Measurements from ENCODE around the gene SPAG17.

The SPAG17 gene

DNA sequence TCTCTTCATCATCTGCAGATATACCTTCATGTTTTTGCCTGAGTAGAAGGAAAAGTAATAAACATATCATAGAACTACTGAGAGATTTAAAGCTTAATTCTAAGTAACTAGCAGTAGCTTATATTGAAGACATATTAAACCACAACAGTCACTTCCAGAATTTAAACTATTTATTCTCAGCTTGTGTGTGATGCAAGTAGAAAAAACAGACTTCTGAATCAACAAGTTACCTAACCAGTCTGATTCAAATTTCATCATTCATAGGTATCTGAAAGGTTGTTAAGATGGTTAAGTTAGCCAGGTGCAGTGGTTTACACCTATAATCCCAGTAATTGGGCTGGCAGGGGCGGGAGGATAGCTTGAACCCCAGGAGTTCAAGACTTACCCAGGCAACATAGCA is 41.9 kb downstream of the SPAG17 start:
- no peaks in the 10 kb centered on the region for H3K9me2 ChIP-seq (replicated peaks; ENCODE audit: control insufficient read depth, low read length)
- no peaks in the 10 kb centered on the region for H3K4me1 ChIP-seq (ENCODE audit: control insufficient read depth, low read length)
- no peak overlapping the region for H3K4me2 ChIP-seq (ENCODE audit: low read length)
- TF ChIP-seq CTCF (IDR thresholded peaks at IDR 0.05; ENCODE audit: low read depth, low read length, poor library complexity, severe bottlenecking), result no peak
- no peak for TF ChIP-seq EZH2phosphoT487 (IDR thresholded peaks at IDR 0.05; ENCODE audit: borderline replicate concordance, low read length)
- H3K27ac ChIP-seq (ENCODE audit: low read depth, low read length), result no peak overlapping the region
- no peaks in the 10 kb centered on the region for H3F3A ChIP-seq (ENCODE audit: control insufficient read depth, insufficient read depth)
- no peaks in the 10 kb centered on the region for H4K20me1 ChIP-seq (ENCODE audit: control insufficient read depth, insufficient read depth, low read depth, low read length)
- H3K36me3 ChIP-seq (ENCODE audit: control insufficient read depth, low read length), result no peaks in the 10 kb centered on the region
- no peaks in the 10 kb centered on the region for H3K27me3 ChIP-seq (ENCODE audit: control insufficient read depth, low read length)
- H3K9me3 ChIP-seq (ENCODE audit: control insufficient read depth, insufficient read depth, low read length), result no peaks in the 10 kb centered on the region
- H3K4me3 ChIP-seq (ENCODE audit: low read length), result no peak overlapping the region
- no peaks in the 10 kb centered on the region for H3K79me2 ChIP-seq (ENCODE audit: control insufficient read depth, low read length)

DNA sequence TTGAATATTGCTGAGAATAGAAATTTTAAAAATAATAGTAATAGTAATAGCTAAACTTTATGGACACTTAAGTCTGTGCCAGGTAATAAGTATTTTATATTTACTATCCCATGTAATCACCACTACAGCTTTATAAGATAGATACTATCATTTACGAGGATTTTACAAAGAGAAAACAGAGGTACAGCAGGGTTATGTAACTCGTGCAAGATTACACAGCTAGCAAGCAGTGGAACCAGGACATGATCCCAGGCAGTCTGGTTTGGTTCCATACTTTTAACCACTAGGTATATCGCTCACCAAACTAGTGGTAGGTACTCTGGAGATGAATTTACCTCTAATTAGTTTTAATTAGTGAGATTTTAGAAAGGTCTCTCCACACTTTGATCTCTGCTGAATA is 42.5 kb downstream of the SPAG17 start:
- Histone ChIP-seq H3F3A (ENCODE audit: control insufficient read depth, insufficient read depth) (no peaks in the 10 kb centered on the region), H3K4me1 (ENCODE audit: control insufficient read depth, low read length) (no peaks in the 10 kb centered on the region), H3K9me2 (replicated peaks; ENCODE audit: control insufficient read depth, low read length) (no peaks in the 10 kb centered on the region), H3K4me2 (ENCODE audit: low read length) (no peak overlapping the region), H3K79me2 (ENCODE audit: control insufficient read depth, low read length) (no peaks in the 10 kb centered on the region), H3K9me3 (ENCODE audit: control insufficient read depth, insufficient read depth, low read length) (no peaks in the 10 kb centered on the region), H3K27ac (ENCODE audit: low read depth, low read length) (no peak overlapping the region), H3K4me3 (ENCODE audit: low read length) (no peak overlapping the region), H3K27me3 (ENCODE audit: control insufficient read depth, low read length) (no peaks in the 10 kb centered on the region), H4K20me1 (ENCODE audit: control insufficient read depth, insufficient read depth, low read depth, low read length) (no peaks in the 10 kb centered on the region), H3K36me3 (ENCODE audit: control insufficient read depth, low read length) (no peaks in the 10 kb centered on the region)
- no peak for TF ChIP-seq EZH2phosphoT487 (IDR thresholded peaks at IDR 0.05; ENCODE audit: borderline replicate concordance, low read length)
- TF ChIP-seq CTCF (IDR thresholded peaks at IDR 0.05; ENCODE audit: low read depth, low read length, poor library complexity, severe bottlenecking), result no peak

- Histone ChIP-seq H3K4me2 (ENCODE audit: low read length) (no peak overlapping the region), H3K4me1 (ENCODE audit: control insufficient read depth, low read length) (no peaks in the 10 kb centered on the region), H3K36me3 (ENCODE audit: control insufficient read depth, low read length) (no peaks in the 10 kb centered on the region), H3K4me3 (ENCODE audit: low read length) (no peak overlapping the region), H3F3A (ENCODE audit: control insufficient read depth, insufficient read depth) (no peaks in the 10 kb centered on the region), H3K27ac (ENCODE audit: low read depth, low read length) (no peak overlapping the region), H3K27me3 (ENCODE audit: control insufficient read depth, low read length) (no peaks in the 10 kb centered on the region), H3K9me3 (ENCODE audit: control insufficient read depth, insufficient read depth, low read length) (no peaks in the 10 kb centered on the region), H3K9me2 (replicated peaks; ENCODE audit: control insufficient read depth, low read length) (no peaks in the 10 kb centered on the region), H4K20me1 (ENCODE audit: control insufficient read depth, insufficient read depth, low read depth, low read length) (no peaks in the 10 kb centered on the region), H3K79me2 (ENCODE audit: control insufficient read depth, low read length) (no peaks in the 10 kb centered on the region)
- TF ChIP-seq CTCF (IDR thresholded peaks at IDR 0.05; ENCODE audit: low read depth, low read length, poor library complexity, severe bottlenecking) (no peak), EZH2phosphoT487 (IDR thresholded peaks at IDR 0.05; ENCODE audit: borderline replicate concordance, low read length) (no peak)
Observed at GRCh38 chr1:118137900-118138299, 47.1 kb downstream of the SPAG17 start.

Measured in DOHH2 (cell line).